H1 (cell line): ENCODE data around the gene PPP2R2B. TPM values are rescaled to one million over a fixed set of nuclear protein-coding genes. Genes with fewer than 3 reads are reported as not detected.

Source experiments
- CTCF ChIA-PET: fragments of 300-600 bp; sonication (Branson Sonifier 250); formaldehyde crosslinking; loops from one replicate; lab custom pipeline; 2021; ENCODE audit not compliant: partially characterized antibody; lab: Charles Lee
- POLR2A ChIA-PET: fragments of 300-600 bp; sonication (Branson Sonifier 250); formaldehyde crosslinking; loops from one replicate; lab custom pipeline; 2021; ENCODE audit warnings: inconsistent platforms; ENCODE audit not compliant: partially characterized antibody; lab: Charles Lee
- DNase-seq, 2 experiments: peaks; one replicate each; pipeline versions ENCODE4 v3.0.0 to v3.0.0-alpha.2; 2010 to 2022; ENCODE audit warnings: low spot score in 2 of 2, low read depth in 1 of 2, mixed read lengths in 1 of 2
- FAIRE-seq: peaks from 2 replicates; lab custom pipeline; 2011; peaks lifted over from hg19 to GRCh38; lab: Jason Lieb, UNC
- H2AFZ ChIP-seq: 2 replicates; pipeline ENCODE4 v1.8.1; 2012; ENCODE audit warnings: low read length, inconsistent platforms
- H2AK5ac ChIP-seq: 2 replicates; pipeline ENCODE4 v1.6.1; 2013; ENCODE audit warnings: low read depth, low read length
- H2BK120ac ChIP-seq: replicated peaks from 2 replicates; pipeline ENCODE3; 2013; ENCODE audit warnings: low read depth, low read length, inconsistent platforms
- H2BK12ac ChIP-seq: 2 replicates; pipeline ENCODE4 v1.6.1; 2013; ENCODE audit warnings: low read depth, low read length
- H2BK15ac ChIP-seq: 2 replicates; pipeline ENCODE4 v1.6.1; 2013; ENCODE audit warnings: low read length
- H2BK20ac ChIP-seq: 2 replicates; pipeline ENCODE4 v1.6.1; 2013; ENCODE audit warnings: low read length
- H2BK5ac ChIP-seq: 2 replicates; pipeline ENCODE4 v1.6.1; 2013; ENCODE audit warnings: low read depth, low read length
- H3K14ac ChIP-seq: 2 replicates; pipeline ENCODE4 v1.6.1; 2013; ENCODE audit warnings: inconsistent platforms; ENCODE audit not compliant: insufficient read length
- H3K18ac ChIP-seq: 2 replicates; pipeline ENCODE4 v1.6.1; 2013; ENCODE audit warnings: low read length; ENCODE audit errors: extremely low read depth
- H3K23ac ChIP-seq: 2 replicates; pipeline ENCODE4 v1.6.1; 2013; ENCODE audit warnings: inconsistent platforms; ENCODE audit not compliant: insufficient read length
- H3K23me2 ChIP-seq: 2 replicates; pipeline ENCODE4 v1.6.1; 2013; ENCODE audit warnings: low read depth, low read length
- H3K27ac ChIP-seq: 2 replicates; pipeline ENCODE4 v1.6.1; 2011; ENCODE audit warnings: low read depth, low read length, inconsistent platforms
- H3K27me3 ChIP-seq, 4 experiments: replicated peaks in 1 of 4; 1 replicate in 1 of 4; 2 replicates in 3 of 4; pipeline versions ENCODE4 v1.6.1 to v1.8.1; 2011 to 2013; ENCODE audit warnings: low read length in 3 of 4, mild to moderate bottlenecking in 3 of 4, inconsistent platforms in 2 of 4, mixed read lengths in 2 of 4, moderate library complexity in 1 of 4; ENCODE audit not compliant: control insufficient read depth in 3 of 4, insufficient read depth in 3 of 4; ENCODE audit errors: extremely low read depth in 1 of 4
- H3K36me3 ChIP-seq, 4 experiments: 2 replicates each; pipeline versions ENCODE4 v1.6.1 to v1.8.1; 2011 to 2013; ENCODE audit warnings: mild to moderate bottlenecking in 4 of 4, low read length in 3 of 4, moderate library complexity in 2 of 4, control low read depth in 1 of 4, inconsistent platforms in 1 of 4; ENCODE audit not compliant: insufficient read depth in 4 of 4, control insufficient read depth in 2 of 4
- H3K4ac ChIP-seq: replicated peaks from 2 replicates; pipeline ENCODE3; 2013; ENCODE audit warnings: low read length, low read depth, mixed read lengths, inconsistent platforms; ENCODE audit not compliant: insufficient read length
- H3K4me1 ChIP-seq, 4 experiments: replicated peaks in 1 of 4; 1 replicate in 1 of 4; 2 replicates in 3 of 4; pipeline versions ENCODE4 v1.6.1 to v1.8.1; 2011 to 2013; ENCODE audit warnings: low read length in 3 of 4, inconsistent platforms in 2 of 4, mixed read lengths in 1 of 4; ENCODE audit not compliant: insufficient read depth in 4 of 4, control insufficient read depth in 3 of 4
- H3K4me2 ChIP-seq, 2 experiments: 2 replicates each; pipeline versions ENCODE4 v1.6.1 to v1.8.1; 2011 to 2013; ENCODE audit warnings: low read depth in 2 of 2, low read length in 2 of 2, control low read depth in 1 of 2, inconsistent platforms in 1 of 2, mild to moderate bottlenecking in 1 of 2; ENCODE audit not compliant: insufficient read depth in 1 of 2
- H3K4me3 ChIP-seq, 4 experiments: fragments of 200-600, 300-600 bp in 1 of 4; sonication (generic), shearing (Covaris generic), sonication (Bioruptor Twin) in 1 of 4; 2 replicates each; pipeline versions ENCODE4 v1.5.1 to v1.8.1; 2011 to 2016; ENCODE audit warnings: low read length in 4 of 4, low read depth in 3 of 4, control low read depth in 2 of 4, inconsistent platforms in 2 of 4, mild to moderate bottlenecking in 2 of 4, mixed read lengths in 1 of 4, moderate library complexity in 1 of 4; ENCODE audit not compliant: insufficient read depth in 2 of 4; ENCODE audit errors: extremely low read depth in 1 of 4
- H3K56ac ChIP-seq: replicated peaks from 2 replicates; pipeline ENCODE3; 2013; ENCODE audit warnings: low read depth, mild to moderate bottlenecking, mixed read lengths, low read length, inconsistent platforms; ENCODE audit not compliant: insufficient read length
- H3K79me1 ChIP-seq: 2 replicates; pipeline ENCODE4 v1.6.1; 2013; ENCODE audit warnings: low read depth, low read length, control low read depth
- H3K79me2 ChIP-seq, 2 experiments: 2 replicates each; pipeline versions ENCODE4 v1.6.1 to v1.8.1; 2012 to 2013; ENCODE audit warnings: low read length in 2 of 2, mild to moderate bottlenecking in 2 of 2, inconsistent platforms in 1 of 2; ENCODE audit not compliant: insufficient read depth in 2 of 2, control insufficient read depth in 1 of 2
- H3K9ac ChIP-seq, 4 experiments: replicated peaks in 1 of 4; 1 replicate in 1 of 4; 2 replicates in 3 of 4; pipeline versions ENCODE4 v1.6.1 to v1.8.1; 2011 to 2013; ENCODE audit warnings: low read depth in 3 of 4, low read length in 3 of 4, control low read depth in 2 of 4, mild to moderate bottlenecking in 2 of 4, moderate library complexity in 2 of 4, inconsistent platforms in 1 of 4; ENCODE audit errors: extremely low read depth in 1 of 4
- H3K9me3 ChIP-seq, 2 experiments: 2 replicates each; pipeline versions ENCODE4 v1.6.1 to v1.8.1; 2012 to 2013; ENCODE audit warnings: mild to moderate bottlenecking in 2 of 2, moderate library complexity in 2 of 2, control low read depth in 1 of 2, inconsistent platforms in 1 of 2, low read depth in 1 of 2, low read length in 1 of 2, mixed read lengths in 1 of 2; ENCODE audit not compliant: insufficient read depth in 2 of 2
- H4K20me1 ChIP-seq, 2 experiments: replicated peaks in 1 of 2; 2 replicates each; pipeline versions ENCODE3 to v1.8.1; 2011 to 2013; ENCODE audit warnings: inconsistent platforms in 2 of 2, low read length in 2 of 2, mild to moderate bottlenecking in 1 of 2; ENCODE audit not compliant: insufficient read depth in 2 of 2, control insufficient read depth in 1 of 2
- H4K5ac ChIP-seq: 2 replicates; pipeline ENCODE4 v1.6.1; 2013; ENCODE audit warnings: low read length, low read depth, mixed read lengths, inconsistent platforms; ENCODE audit not compliant: insufficient read length
- H4K8ac ChIP-seq: 2 replicates; pipeline ENCODE4 v1.8.0; 2013; ENCODE audit warnings: mild to moderate bottlenecking, moderate library complexity, low read length, inconsistent platforms; ENCODE audit not compliant: insufficient read depth; ENCODE audit errors: extremely low read depth
- H4K91ac ChIP-seq: replicated peaks from 2 replicates; pipeline ENCODE3; 2013; ENCODE audit warnings: low read length, mixed read lengths, inconsistent platforms; ENCODE audit not compliant: insufficient read length
- CEBPB ChIP-seq: IDR thresholded peaks from 2 replicates; pipeline ENCODE4 v1.6.1; 2012; ENCODE audit warnings: low read depth, low read length
- CHD1 ChIP-seq: IDR thresholded peaks from 2 replicates; pipeline ENCODE4 v1.6.1; 2012; ENCODE audit warnings: low read depth, low read length, improper control_type of control experiment
- GTF2F1 ChIP-seq: IDR thresholded peaks from 2 replicates; pipeline ENCODE4 v1.6.1; 2012; ENCODE audit warnings: low read depth, low read length, improper control_type of control experiment, borderline replicate concordance
- HDAC2 ChIP-seq, 2 experiments: fragments of 300-600 bp in 1 of 2; sonication (generic) in 1 of 2; IDR thresholded peaks; 2 replicates each; pipeline ENCODE4 v1.6.1; 2011 to 2012; ENCODE audit warnings: low read depth in 2 of 2, low read length in 2 of 2, mild to moderate bottlenecking in 2 of 2, moderate library complexity in 2 of 2, borderline replicate concordance in 1 of 2, inconsistent platforms in 1 of 2
- POLR2AphosphoS5 ChIP-seq: IDR thresholded peaks from 2 replicates; pipeline ENCODE4 v1.6.1; 2011; ENCODE audit warnings: low read depth, low read length
- RFX5 ChIP-seq: IDR thresholded peaks from 2 replicates; pipeline ENCODE4 v1.6.1; 2011; ENCODE audit warnings: low read depth, low read length, improper control_type of control experiment, borderline replicate concordance
- RNF2 ChIP-seq: fragments of 200-900, 300-1000 bp; sonication (generic); IDR thresholded peaks from 2 replicates; pipeline ENCODE4 v1.7.1; 2016; ENCODE audit warnings: borderline replicate concordance, low read depth, mild to moderate bottlenecking, antibody characterized with exemption, low read length; ENCODE audit not compliant: poor library complexity, severe bottlenecking; ENCODE audit errors: missing control alignments
- RXRA ChIP-seq: IDR thresholded peaks from 2 replicates; pipeline ENCODE4 v1.6.1; 2011; ENCODE audit warnings: low read depth, mild to moderate bottlenecking, low read length, moderate library complexity; ENCODE audit not compliant: insufficient read depth
- SIRT6 ChIP-seq: IDR thresholded peaks from one replicate; pipeline ENCODE4 v1.7.1; 2012; ENCODE audit warnings: low read length, inconsistent platforms
- SP1 ChIP-seq: IDR thresholded peaks from 2 replicates; pipeline ENCODE4 v1.6.1; 2011; ENCODE audit warnings: low read depth, low read length
- ZNF274 ChIP-seq: IDR thresholded peaks from 2 replicates; pipeline ENCODE4 v1.7.0; 2012; ENCODE audit warnings: low read length, borderline replicate concordance; ENCODE audit errors: extremely low read depth
- WGBS, 2 experiments: shearing (Covaris generic) in 1 of 2; methylation state at CpG; one replicate each; pipeline versions ENCODE4 v1.1.6 to v1.1.7; 2013 to 2015; ENCODE audit warnings: low lambda C conversion rate in 2 of 2, mixed read lengths in 2 of 2, inconsistent platforms in 1 of 2, low coverage in 1 of 2, missing lambda C conversion rate in 1 of 2; ENCODE audit not compliant: insufficient replicate concordance in 2 of 2, insufficient coverage in 1 of 2, insufficient read length in 1 of 2; ENCODE audit errors: extremely low coverage in 1 of 2, missing lambda C conversion rate in 1 of 2; 5-methylcytosine and 5-hydroxymethylcytosine counted together
- polyA plus RNA-seq, 7 experiments: library from polyadenylated mRNA; depleted of rRNA in 3 of 7; stranded (reverse) in 5 of 7; unstranded in 2 of 7; fragments of >200 nt in 5 of 7; fragments of 200-250 nt in 2 of 7; gene quantifications; 1 replicate in 5 of 7; 2 replicates in 1 of 7; 4 replicates in 1 of 7; pipeline versions ENCODE4 v1.2.1 to v1.2.3, GENCODE V29; 2011 to 2013; ENCODE audit warnings: missing spikeins in 2 of 7, mixed read lengths in 2 of 7
- total RNA-seq: library from RNA; stranded (reverse); fragmentation: NEBNext Ultra II Directional; extraction: Animal tissue kit (Norgen Biotek cat#: 25700); gene quantifications from 2 replicates; pipeline ENCODE4 v1.2.1, GENCODE V29; 2021
- TF ChIP-seq, protein P1 (sequence below): IDR thresholded peaks from 2 replicates; pipeline ENCODE4 v1.6.1; 2012; ENCODE audit warnings: low read length, inconsistent platforms

The PPP2R2B gene
- total and polyA plus RNA-seq, 2 of the 8 experiments (the other 6 are each of a cell fraction or from before 2014, with no cell fraction given) = 21.1 to 37.1 TPM

DNA sequence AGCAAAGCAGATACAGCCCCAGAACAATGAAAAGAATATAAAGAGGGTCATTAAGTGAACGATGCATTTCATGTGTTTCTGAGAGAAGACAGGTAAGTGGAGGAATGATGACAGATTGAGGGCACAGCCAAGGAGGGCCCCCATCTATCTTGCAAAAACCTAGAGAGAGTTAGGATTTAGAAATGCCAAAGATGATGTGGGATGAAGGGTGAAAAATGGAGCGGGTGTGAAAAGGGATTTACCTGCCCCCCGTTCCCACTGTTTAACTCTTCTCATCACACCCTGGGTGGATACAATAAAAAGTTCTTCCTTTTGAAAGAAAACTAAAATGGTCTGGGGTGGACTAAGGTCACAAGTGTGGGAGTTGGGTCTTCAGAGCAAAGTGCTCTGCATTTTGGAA lies 18.5 kb upstream of the PPP2R2B start:
- Histone ChIP-seq H2BK12ac (no peak overlapping the region), H3K4me3 (no peak overlapping the region), H3K36me3 (no peaks in the 10 kb centered on the region), H2AK5ac (no peak overlapping the region), H4K8ac (no peak overlapping the region), H3K9me3 (no peaks in the 10 kb centered on the region; a peak in 2 of 4 replicates), H2BK5ac (no peak overlapping the region), H2BK15ac (no peak overlapping the region), H4K5ac (no peak overlapping the region), H3K23ac (no peak overlapping the region), H3K9ac (no peak overlapping the region), H2BK120ac (no peak overlapping the region), H3K27me3 (no peaks in the 10 kb centered on the region), H3K27ac (no peak overlapping the region), H3K23me2 (no peaks in the 10 kb centered on the region), H3K4me1 (no peaks in the 10 kb centered on the region), H3K18ac (no peak overlapping the region), H4K91ac (no peak overlapping the region), H3K4ac (no peak overlapping the region), H3K56ac (no peak overlapping the region), H2AFZ (no peak overlapping the region), H3K79me1 (no peaks in the 10 kb centered on the region), H3K14ac (no peak overlapping the region), H4K20me1 (no peaks in the 10 kb centered on the region), H2BK20ac (no peak overlapping the region), H3K79me2 (no peaks in the 10 kb centered on the region), H3K4me2 (no peak overlapping the region)
- DNase-seq = no peak
- no peak for FAIRE-seq
- 95 to 100% methylated on average over 1 to 3 of the region's 3 CpGs for WGBS, 2 experiments
- CTCF ChIA-PET = interaction anchor here (0.9 to 1.0 kb wide), 2 partner anchors 9 to 68 kb away, joined by 3 to 7 read pairs; no protein-coding TSS in a partner anchor
- TF ChIP-seq SP1 (no peak), GTF2F1 (no peak), RFX5 (no peak), SIRT6 (no peak), CHD1 (no peak), ZNF274 (no peak), RXRA (no peak), HDAC2 (IDR thresholded peaks at IDR 0.05; ENCODE audit: borderline replicate concordance in 1 of 2, low read depth in 2 of 2, low read length in 2 of 2) (no peak), RNF2 (no peak), POLR2AphosphoS5 (no peak), CEBPB (no peak)
- TF ChIP-seq, protein P1, sequence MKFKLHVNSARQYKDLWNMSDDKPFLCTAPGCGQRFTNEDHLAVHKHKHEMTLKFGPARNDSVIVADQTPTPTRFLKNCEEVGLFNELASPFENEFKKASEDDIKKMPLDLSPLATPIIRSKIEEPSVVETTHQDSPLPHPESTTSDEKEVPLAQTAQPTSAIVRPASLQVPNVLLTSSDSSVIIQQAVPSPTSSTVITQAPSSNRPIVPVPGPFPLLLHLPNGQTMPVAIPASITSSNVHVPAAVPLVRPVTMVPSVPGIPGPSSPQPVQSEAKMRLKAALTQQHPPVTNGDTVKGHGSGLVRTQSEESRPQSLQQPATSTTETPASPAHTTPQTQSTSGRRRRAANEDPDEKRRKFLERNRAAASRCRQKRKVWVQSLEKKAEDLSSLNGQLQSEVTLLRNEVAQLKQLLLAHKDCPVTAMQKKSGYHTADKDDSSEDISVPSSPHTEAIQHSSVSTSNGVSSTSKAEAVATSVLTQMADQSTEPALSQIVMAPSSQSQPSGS = no peak
- POLR2A ChIA-PET = no interaction called here
